Gastroesophageal sphincter (tissue), 4 donors: ENCODE measurements around the gene LRBA. TPM values are rescaled to one million over a fixed set of nuclear protein-coding genes. Genes with fewer than 3 reads are reported as not detected.

ENCODE experiments used
- ATAC-seq: fragments of 150-250 bp; one replicate; pipeline ENCODE4 v1.9.1; 2016; ENCODE audit warnings: mild to moderate bottlenecking, moderate library complexity
- H3K27ac ChIP-seq, 4 donors: fragments of 200-600 bp; sonication (generic) in 3 of 4; 1 replicate in 3 of 4; 2 replicates in 1 of 4; pipeline ENCODE4 v1.5.1; 2016 to 2019
- H3K27me3 ChIP-seq: fragments of 200-600 bp; sonication (generic); one replicate; pipeline ENCODE4 v1.5.1; 2019
- H3K36me3 ChIP-seq, 2 donors: fragments of 200-600 bp; sonication (generic); one replicate each; pipeline ENCODE4 v1.5.1; 2019; ENCODE audit warnings: control low read depth in 1 of 2
- H3K4me1 ChIP-seq, 3 donors: fragments of 200-600 bp; sonication (generic); 1 replicate in 2 of 3; 2 replicates in 1 of 3; pipeline ENCODE4 v1.5.1; 2016 to 2019; ENCODE audit warnings: control low read depth in 2 of 3
- H3K4me3 ChIP-seq, 2 donors: fragments of 200-600 bp; sonication (generic); one replicate each; pipeline ENCODE4 v1.5.1; 2019; ENCODE audit warnings: mild to moderate bottlenecking in 1 of 2, moderate library complexity in 1 of 2
- H3K9me3 ChIP-seq, 3 donors: fragments of 200-600 bp; sonication (generic); one replicate each; pipeline ENCODE4 v1.5.1; 2017 to 2019; ENCODE audit warnings: control low read depth in 2 of 3
- EP300 ChIP-seq: sonication (generic); formaldehyde crosslinking; IDR thresholded peaks from one replicate; pipeline ENCODE4 v1.6.1; 2017; ENCODE audit warnings: antibody characterized with exemption, mild to moderate bottlenecking
- POLR2A ChIP-seq, 2 donors: fragments of 450-650 bp; IDR thresholded peaks; one replicate each; pipeline ENCODE4 v1.6.1; 2017; ENCODE audit warnings: antibody characterized with exemption in 2 of 2, mild to moderate bottlenecking in 2 of 2, moderate library complexity in 1 of 2
- POLR2AphosphoS5 ChIP-seq: sonication (generic); formaldehyde crosslinking; IDR thresholded peaks from one replicate; pipeline ENCODE4 v1.6.1; 2017; ENCODE audit warnings: antibody characterized with exemption
- WGBS, 2 donors: methylation state at CpG; one replicate each; pipeline ENCODE4 v1.1.5; 2018; ENCODE audit warnings: low coverage in 1 of 2; 5-methylcytosine and 5-hydroxymethylcytosine counted together
- total RNA-seq, 4 donors: library from RNA; depleted of rRNA; stranded (reverse); fragments of >200 nt; gene quantifications; one replicate each; pipeline ENCODE4 v1.1.0, GENCODE V29; 2016
- TF ChIP-seq, protein P1 (sequence below), 4 experiments: fragments of 200-600 bp in 2 of 4; fragments of 450-650 bp in 2 of 4; sonication (generic) in 1 of 4; IDR thresholded peaks; one replicate each; pipeline ENCODE4 v1.5.1; 2017 to 2019; ENCODE audit warnings: antibody characterized with exemption in 4 of 4, mild to moderate bottlenecking in 2 of 4, moderate library complexity in 2 of 4

Gene LRBA
- total RNA-seq, 4 donors from 2014 or later, result 18.4 to 35.0 (median 23.2) TPM

DNA sequence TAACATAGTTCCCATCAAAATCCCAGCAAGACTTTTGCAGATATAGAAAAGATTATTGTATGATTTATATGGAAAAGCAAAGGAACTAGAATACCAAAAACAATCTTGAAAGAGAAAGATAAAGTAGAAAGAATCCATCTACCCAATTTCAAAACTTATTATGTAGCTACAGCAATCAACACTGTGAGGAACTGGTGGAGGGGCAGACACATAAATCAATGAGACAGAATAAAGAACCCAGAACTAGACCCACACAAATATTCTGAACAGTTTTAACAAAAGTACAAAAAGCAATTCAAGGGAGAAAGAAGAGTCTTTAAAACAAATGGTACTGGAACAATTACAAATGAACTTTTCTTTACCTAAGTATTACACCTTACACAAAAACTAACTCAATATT lies 67.0 kb downstream of the LRBA start:
- no peak for ATAC-seq
- no peaks in the 10 kb centered on the region for H3K27me3 ChIP-seq
- H3K4me3 ChIP-seq, result no peak overlapping the region
- no peak for TF ChIP-seq POLR2A (IDR thresholded peaks at IDR 0.05)
- H3K4me1 ChIP-seq, result peaks cover 0 to 7% (median 0%) of the 10 kb centered on the region in 3 donors
- no peak overlapping the region for H3K27ac ChIP-seq
- H3K9me3 ChIP-seq, result peaks cover 0 to 1% (median 0%) of the 10 kb centered on the region in 3 donors
- no peaks in the 10 kb centered on the region for H3K36me3 ChIP-seq

GRCh38 chr4:150944660-150945059 lies 70.4 kb downstream of the LRBA start:
- TF ChIP-seq, protein P1, sequence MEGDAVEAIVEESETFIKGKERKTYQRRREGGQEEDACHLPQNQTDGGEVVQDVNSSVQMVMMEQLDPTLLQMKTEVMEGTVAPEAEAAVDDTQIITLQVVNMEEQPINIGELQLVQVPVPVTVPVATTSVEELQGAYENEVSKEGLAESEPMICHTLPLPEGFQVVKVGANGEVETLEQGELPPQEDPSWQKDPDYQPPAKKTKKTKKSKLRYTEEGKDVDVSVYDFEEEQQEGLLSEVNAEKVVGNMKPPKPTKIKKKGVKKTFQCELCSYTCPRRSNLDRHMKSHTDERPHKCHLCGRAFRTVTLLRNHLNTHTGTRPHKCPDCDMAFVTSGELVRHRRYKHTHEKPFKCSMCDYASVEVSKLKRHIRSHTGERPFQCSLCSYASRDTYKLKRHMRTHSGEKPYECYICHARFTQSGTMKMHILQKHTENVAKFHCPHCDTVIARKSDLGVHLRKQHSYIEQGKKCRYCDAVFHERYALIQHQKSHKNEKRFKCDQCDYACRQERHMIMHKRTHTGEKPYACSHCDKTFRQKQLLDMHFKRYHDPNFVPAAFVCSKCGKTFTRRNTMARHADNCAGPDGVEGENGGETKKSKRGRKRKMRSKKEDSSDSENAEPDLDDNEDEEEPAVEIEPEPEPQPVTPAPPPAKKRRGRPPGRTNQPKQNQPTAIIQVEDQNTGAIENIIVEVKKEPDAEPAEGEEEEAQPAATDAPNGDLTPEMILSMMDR (IDR thresholded peaks at IDR 0.05), result no peak
- TF ChIP-seq POLR2A (IDR thresholded peaks at IDR 0.05) (no peak), EP300 (no peak), POLR2AphosphoS5 (no peak)
- H3K4me3 ChIP-seq, result no peak overlapping the region

DNA sequence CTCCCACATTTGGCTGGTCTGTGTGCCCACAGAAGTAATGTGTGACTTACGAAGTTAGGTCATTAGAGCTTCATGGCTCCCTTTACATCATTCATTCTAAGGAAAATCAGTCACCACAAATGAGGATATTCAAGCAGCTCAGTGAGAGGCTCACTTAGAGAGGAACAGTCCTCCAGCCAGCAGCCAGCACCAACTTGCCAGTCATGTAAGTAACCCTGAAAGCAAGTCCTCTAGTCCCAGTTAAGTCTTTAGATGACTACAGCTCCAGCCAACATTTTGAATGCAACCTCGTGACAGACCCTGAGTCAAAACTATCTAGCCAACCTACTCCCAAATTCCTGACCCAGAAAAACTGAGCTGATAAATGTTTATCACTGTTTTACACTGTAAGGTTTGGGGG lies 71.3 kb downstream of the LRBA start:
- WGBS, 2 donors, result 38 to 62% methylated on average over 1 to 2 of the region's 2 CpGs
- Histone ChIP-seq H3K4me3 (no peak overlapping the region), H3K4me1 (no peaks in the 10 kb centered on the region), H3K9me3 (no peaks in the 10 kb centered on the region), H3K27ac (no peak overlapping the region), H3K27me3 (no peaks in the 10 kb centered on the region), H3K36me3 (no peaks in the 10 kb centered on the region)
- TF ChIP-seq POLR2A (IDR thresholded peaks at IDR 0.05) (no peak), EP300 (no peak), POLR2AphosphoS5 (no peak)
- TF ChIP-seq, protein P1 (IDR thresholded peaks at IDR 0.05), result no peak
- no peak for ATAC-seq

More at GRCh38 chr4:150944660-150945059, 70.4 kb downstream of the LRBA start:
- no peak for ATAC-seq
- H3K4me1 ChIP-seq, result no peaks in the 10 kb centered on the region
- no peaks in the 10 kb centered on the region for H3K36me3 ChIP-seq
- H3K27ac ChIP-seq, result no peak overlapping the region
- peaks cover 0 to 1% (median 0%) of the 10 kb centered on the region in 3 donors for H3K9me3 ChIP-seq
- H3K27me3 ChIP-seq, result no peaks in the 10 kb centered on the region
- 75 to 81% methylated on average over 4 to 6 of the region's 6 CpGs for WGBS, 2 donors

DNA sequence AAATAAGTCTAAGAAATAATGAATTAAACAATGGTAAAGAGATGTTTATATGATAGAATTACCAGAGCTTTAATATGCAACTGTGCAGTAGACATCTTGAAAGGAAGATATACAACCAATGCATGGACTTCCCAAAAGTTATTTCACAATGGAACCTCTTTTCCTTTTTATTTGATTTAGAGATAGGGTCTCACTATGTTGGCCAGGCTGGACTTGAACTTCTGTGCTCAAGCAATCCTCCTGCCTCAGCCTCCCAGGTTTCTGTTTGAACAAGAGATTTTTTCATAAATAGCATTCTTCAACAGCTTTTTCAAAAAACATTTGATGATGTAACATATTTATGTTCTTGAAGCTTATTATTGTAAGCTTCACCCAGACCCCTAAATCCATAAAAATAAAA lies 72.0 kb downstream of the LRBA start:
- no peak overlapping the region for H3K27ac ChIP-seq
- TF ChIP-seq EP300, result no peak
- no peak for TF ChIP-seq POLR2A (IDR thresholded peaks at IDR 0.05)
- TF ChIP-seq, protein P1 (IDR thresholded peaks at IDR 0.05), result no peak
- TF ChIP-seq POLR2AphosphoS5, result no peak
- H3K36me3 ChIP-seq, result no peaks in the 10 kb centered on the region
- H3K27me3 ChIP-seq, result no peaks in the 10 kb centered on the region
- H3K4me3 ChIP-seq, result no peak overlapping the region
- ATAC-seq, result no peak
- H3K9me3 ChIP-seq, result no peaks in the 10 kb centered on the region
- H3K4me1 ChIP-seq, result no peaks in the 10 kb centered on the region

GRCh38 chr4:150942539-150942938 lies 72.5 kb downstream of the LRBA start:
- TF ChIP-seq, protein P1 (IDR thresholded peaks at IDR 0.05), result no peak
- no peak for TF ChIP-seq POLR2AphosphoS5
- no peak for TF ChIP-seq EP300
- no peak for TF ChIP-seq POLR2A (IDR thresholded peaks at IDR 0.05)
- H3K36me3 ChIP-seq, result no peaks in the 10 kb centered on the region
- ATAC-seq, result no peak
- H3K9me3 ChIP-seq, result no peaks in the 10 kb centered on the region
- H3K4me1 ChIP-seq, result no peaks in the 10 kb centered on the region
- H3K4me3 ChIP-seq, result no peak overlapping the region
- no peak overlapping the region for H3K27ac ChIP-seq
- no peaks in the 10 kb centered on the region for H3K27me3 ChIP-seq

GRCh38 chr4:150940123-150940522 lies 75.0 kb downstream of the LRBA start:
- Histone ChIP-seq H3K27ac (no peak overlapping the region), H3K36me3 (no peaks in the 10 kb centered on the region), H3K27me3 (no peaks in the 10 kb centered on the region), H3K4me3 (no peak overlapping the region), H3K9me3 (no peaks in the 10 kb centered on the region), H3K4me1 (peaks cover 0 to 3% (median 0%) of the 10 kb centered on the region in 3 donors)
- TF ChIP-seq EP300 (no peak), POLR2AphosphoS5 (no peak), POLR2A (IDR thresholded peaks at IDR 0.05) (no peak)
- TF ChIP-seq, protein P1 (IDR thresholded peaks at IDR 0.05), result no peak
- no peak for ATAC-seq
